ENCODE data around the gene TFEB. TPM values are rescaled to one million over a fixed set of nuclear protein-coding genes. Genes with fewer than 3 reads are reported as not detected.

The TFEB gene
- total RNA-seq, 1 donor from 2014 or later: 5.5 TPM

GRCh38 chr6:41724228-41724580 lies 11.2 kb downstream of the TFEB start:
- no peak for DNase-seq (ENCODE audit: low read depth in 2 of 2)

- peak in 1 of 2 donors; percentile 42 for DNase-seq (ENCODE audit: low read depth in 2 of 2)
These were observed 11.7 kb downstream of the TFEB start for GRCh38 chr6:41723530-41724227.

GRCh38 chr6:41722969-41723529 lies 12.4 kb downstream of the TFEB start:
- no peak for DNase-seq (ENCODE audit: low read depth in 2 of 2)

- no peak for DNase-seq (ENCODE audit: low read depth in 2 of 2)
These were observed 14.0 kb downstream of the TFEB start for GRCh38 chr6:41721414-41721813.

- no peak for DNase-seq (ENCODE audit: low read depth in 2 of 2)
These were observed 14.6 kb downstream of the TFEB start for GRCh38 chr6:41720783-41721182.

GRCh38 chr6:41720262-41720620 lies 15.2 kb downstream of the TFEB start:
- no peak for DNase-seq (ENCODE audit: low read depth in 2 of 2)

- no peak for DNase-seq (ENCODE audit: low read depth in 2 of 2)
These were observed 15.8 kb downstream of the TFEB start for GRCh38 chr6:41719436-41720261.

- DNase-seq (ENCODE audit: low read depth in 2 of 2): no peak
These were observed 16.6 kb downstream of the TFEB start for GRCh38 chr6:41718828-41719227.

GRCh38 chr6:41717392-41717736 lies 18.0 kb downstream of the TFEB start:
- no peak for DNase-seq (ENCODE audit: low read depth in 2 of 2)

GRCh38 chr6:41716516-41717391 lies 18.7 kb downstream of the TFEB start:
- no peak for DNase-seq (ENCODE audit: low read depth in 2 of 2)

- no peak for DNase-seq (ENCODE audit: low read depth in 2 of 2)
These were observed 19.5 kb downstream of the TFEB start for GRCh38 chr6:41715795-41716515.

- DNase-seq (ENCODE audit: low read depth in 2 of 2): no peak
These were observed 20.7 kb downstream of the TFEB start for GRCh38 chr6:41714556-41715273.

GRCh38 chr6:41713650-41714291 lies 21.6 kb downstream of the TFEB start:
- DNase-seq (ENCODE audit: low read depth in 2 of 2): no peak

- no peak for DNase-seq (ENCODE audit: low read depth in 2 of 2)
These were observed 22.2 kb downstream of the TFEB start for GRCh38 chr6:41713159-41713649.

- no peak for DNase-seq (ENCODE audit: low read depth in 2 of 2)
These were observed 22.7 kb downstream of the TFEB start for GRCh38 chr6:41712651-41713103.

GRCh38 chr6:41711323-41712038 lies 23.9 kb downstream of the TFEB start:
- DNase-seq (ENCODE audit: low read depth in 2 of 2): no peak

- DNase-seq (ENCODE audit: low read depth in 2 of 2): no peak
These were observed 26.0 kb downstream of the TFEB start for GRCh38 chr6:41709375-41709774.

GRCh38 chr6:41708856-41709255 lies 26.6 kb downstream of the TFEB start:
- DNase-seq (ENCODE audit: low read depth in 2 of 2): no peak

- peak in 1 of 2 donors; percentile 35 for DNase-seq (ENCODE audit: low read depth in 2 of 2)
These were observed 27.7 kb downstream of the TFEB start for GRCh38 chr6:41707565-41708200.
